Mesenchymal stem cell (in vitro differentiated cells and primary cell): ENCODE data around the gene IL1RAPL2.

ENCODE experiments used
- DNase-seq: peaks from one replicate; pipeline ENCODE4 v3.0.0-alpha.2; 2013
- H2AFZ ChIP-seq: one replicate; pipeline ENCODE4 v1.6.1; 2013; ENCODE audit warnings: low read depth, mild to moderate bottlenecking, control low read depth, inconsistent platforms, low read length, moderate library complexity
- H2AK5ac ChIP-seq: 2 replicates; pipeline ENCODE4 v1.6.1; 2013; ENCODE audit warnings: low read length, moderate library complexity, mild to moderate bottlenecking, inconsistent platforms; ENCODE audit not compliant: severe bottlenecking
- H2BK120ac ChIP-seq: one replicate; pipeline ENCODE4 v1.6.1; 2013; ENCODE audit warnings: low read depth, mild to moderate bottlenecking, inconsistent platforms, low read length, moderate library complexity
- H2BK12ac ChIP-seq, 2 experiments: one replicate each; pipeline ENCODE4 v1.6.1; 2013; ENCODE audit warnings: inconsistent platforms in 2 of 2, low read length in 2 of 2, mild to moderate bottlenecking in 2 of 2, moderate library complexity in 2 of 2, control low read depth in 1 of 2
- H2BK15ac ChIP-seq: one replicate; pipeline ENCODE4 v1.6.1; 2013; ENCODE audit warnings: mild to moderate bottlenecking, low read depth, inconsistent platforms; ENCODE audit not compliant: poor library complexity, severe bottlenecking
- H2BK5ac ChIP-seq: 2 replicates; pipeline ENCODE4 v1.6.1; 2013; ENCODE audit warnings: low read depth, mild to moderate bottlenecking, low read length, control low read depth, inconsistent platforms; ENCODE audit not compliant: poor library complexity, severe bottlenecking
- H3K14ac ChIP-seq, 2 experiments: one replicate each; pipeline ENCODE4 v1.6.1; 2013; ENCODE audit warnings: inconsistent platforms in 2 of 2, low read length in 2 of 2, control low read depth in 1 of 2, mild to moderate bottlenecking in 1 of 2, moderate library complexity in 1 of 2
- H3K18ac ChIP-seq, 2 experiments: one replicate each; pipeline ENCODE4 v1.6.1; 2013; ENCODE audit warnings: inconsistent platforms in 2 of 2, low read length in 2 of 2, control low read depth in 1 of 2, low read depth in 1 of 2, mild to moderate bottlenecking in 1 of 2
- H3K23ac ChIP-seq, 2 experiments: one replicate each; pipeline ENCODE4 v1.6.1; 2013; ENCODE audit warnings: inconsistent platforms in 2 of 2, low read length in 2 of 2, mild to moderate bottlenecking in 2 of 2, moderate library complexity in 2 of 2, control low read depth in 1 of 2
- H3K27ac ChIP-seq: 2 replicates; pipeline ENCODE4 v1.5.1; 2013; ENCODE audit warnings: mild to moderate bottlenecking, moderate library complexity, low read length, control low read depth, inconsistent platforms; ENCODE audit not compliant: poor library complexity, severe bottlenecking
- H3K27me3 ChIP-seq, 2 experiments: 2 replicates each; pipeline versions ENCODE4 v1.6.1 to v1.7.0; 2013; ENCODE audit warnings: low read length in 2 of 2, mild to moderate bottlenecking in 2 of 2, moderate library complexity in 2 of 2, control low read depth in 1 of 2, inconsistent platforms in 1 of 2; ENCODE audit not compliant: control insufficient read depth in 1 of 2, insufficient read depth in 1 of 2
- H3K36me3 ChIP-seq, 2 experiments: 2 replicates each; pipeline versions ENCODE4 v1.6.1 to v1.7.0; 2013; ENCODE audit warnings: low read length in 2 of 2, control low read depth in 1 of 2, inconsistent platforms in 1 of 2, low read depth in 1 of 2, mild to moderate bottlenecking in 1 of 2; ENCODE audit not compliant: insufficient read depth in 2 of 2, control insufficient read depth in 1 of 2
- H3K4ac ChIP-seq, 2 experiments: one replicate each; pipeline ENCODE4 v1.6.1; 2013; ENCODE audit warnings: inconsistent platforms in 2 of 2, low read length in 2 of 2, mild to moderate bottlenecking in 2 of 2, moderate library complexity in 2 of 2, control low read depth in 1 of 2, low read depth in 1 of 2
- H3K4me1 ChIP-seq: 2 replicates; pipeline ENCODE4 v1.6.1; 2013; ENCODE audit warnings: low read depth, low read length, control low read depth; ENCODE audit not compliant: control insufficient read depth, insufficient read depth
- H3K4me2 ChIP-seq: 2 replicates; pipeline ENCODE4 v1.6.1; 2013; ENCODE audit warnings: low read length, mild to moderate bottlenecking, inconsistent platforms; ENCODE audit not compliant: poor library complexity, severe bottlenecking
- H3K4me3 ChIP-seq, 2 experiments: 2 replicates each; pipeline versions ENCODE4 v1.5.1 to v1.7.0; 2013; ENCODE audit warnings: low read length in 2 of 2, mild to moderate bottlenecking in 2 of 2, control low read depth in 1 of 2, low read depth in 1 of 2; ENCODE audit not compliant: insufficient read depth in 1 of 2
- H3K79me1 ChIP-seq: replicated peaks from 2 replicates; pipeline ENCODE4 v1.6.1; 2013; ENCODE audit warnings: mild to moderate bottlenecking, control low read depth, low read length, inconsistent platforms; ENCODE audit not compliant: poor library complexity, severe bottlenecking
- H3K9ac ChIP-seq: 2 replicates; pipeline ENCODE4 v1.7.0; 2013; ENCODE audit warnings: mild to moderate bottlenecking, low read length, moderate library complexity
- H3K9me3 ChIP-seq: 2 replicates; pipeline ENCODE4 v1.7.0; 2013; ENCODE audit warnings: mild to moderate bottlenecking, low read length; ENCODE audit not compliant: control insufficient read depth
- H4K8ac ChIP-seq: one replicate; pipeline ENCODE4 v1.6.1; 2013; ENCODE audit warnings: inconsistent platforms, mild to moderate bottlenecking, low read length, moderate library complexity
- H4K91ac ChIP-seq: one replicate; pipeline ENCODE4 v1.6.1; 2013; ENCODE audit warnings: mild to moderate bottlenecking, low read length, inconsistent platforms
- WGBS: methylation state at CpG from one replicate; pipeline ENCODE4 v1.1.7; 2013; ENCODE audit warnings: mixed read lengths; 5-methylcytosine and 5-hydroxymethylcytosine counted together

IL1RAPL2 gene

DNA sequence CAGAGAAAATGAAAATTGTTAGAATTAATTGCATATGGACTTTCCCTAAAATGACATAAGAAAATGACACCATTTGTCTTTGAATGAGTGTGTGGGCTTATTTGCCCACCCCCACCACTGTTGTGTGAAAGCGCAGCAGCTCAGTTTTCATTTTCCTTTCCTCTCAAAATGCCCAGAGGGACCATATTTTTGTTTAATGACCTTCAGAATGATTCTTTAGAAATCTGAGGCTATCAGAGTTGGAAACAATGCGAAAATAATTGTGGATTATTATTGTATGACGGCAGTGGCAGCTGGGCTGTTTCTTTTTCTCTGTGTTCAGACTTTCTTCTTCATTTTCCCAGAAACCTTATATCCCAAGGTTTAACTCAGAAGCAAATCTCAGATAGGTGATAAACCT, 699.1 kb downstream of the IL1RAPL2 start:
- Histone ChIP-seq H3K27me3 (peaks cover 0 to 28% of the 10 kb centered on the region in 2 experiments), H4K8ac (no peak overlapping the region), H2BK5ac (no peak overlapping the region), H3K79me1 (no peaks in the 10 kb centered on the region), H4K91ac (no peak overlapping the region), H2AFZ (no peak overlapping the region), H2BK15ac (no peak overlapping the region), H3K23ac (no peak overlapping the region), H3K18ac (no peak overlapping the region), H3K36me3 (no peaks in the 10 kb centered on the region), H3K4me3 (no peak overlapping the region), H3K14ac (no peak overlapping the region), H3K9ac (no peak overlapping the region), H3K4ac (no peak overlapping the region), H3K4me1 (no peaks in the 10 kb centered on the region), H3K4me2 (no peak overlapping the region), H2AK5ac (no peak overlapping the region), H3K27ac (no peak overlapping the region), H2BK120ac (no peak overlapping the region), H2BK12ac (no peak overlapping the region), H3K9me3 (no peaks in the 10 kb centered on the region)
- no CpG with 5 or more reads among the region's 3 CpGs for WGBS
- no peak for DNase-seq

DNA sequence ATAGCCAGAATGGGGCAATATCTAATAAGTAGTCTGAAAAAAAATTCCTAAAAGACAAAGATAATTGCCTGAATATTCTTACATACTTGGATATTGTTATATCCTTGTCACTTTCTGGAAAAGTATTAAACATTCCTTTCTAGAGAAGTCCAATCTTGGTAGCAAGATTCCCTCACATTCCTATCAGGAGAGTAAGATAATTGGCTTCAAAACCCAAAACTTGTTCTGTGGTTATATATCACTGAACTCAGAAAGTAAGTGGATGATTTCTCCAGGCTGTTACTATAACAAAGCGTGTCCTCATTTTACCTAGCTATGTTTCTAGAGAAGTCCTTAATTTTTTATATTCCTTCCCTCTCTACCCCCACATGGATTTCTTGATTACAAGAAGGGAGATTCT, 700.5 kb downstream of the IL1RAPL2 start:
- no peaks in the 10 kb centered on the region for H3K4me1 ChIP-seq
- peaks cover 0 to 19% of the 10 kb centered on the region in 2 experiments for H3K27me3 ChIP-seq
- no peaks in the 10 kb centered on the region for H3K79me1 ChIP-seq
- no peak overlapping the region for H2BK15ac ChIP-seq
- no peak overlapping the region for H2AFZ ChIP-seq
- H3K9me3 ChIP-seq, result no peaks in the 10 kb centered on the region
- no peak overlapping the region for H2BK5ac ChIP-seq
- H2BK12ac ChIP-seq, result no peak overlapping the region
- H3K18ac ChIP-seq, result no peak overlapping the region
- no peak overlapping the region for H3K4ac ChIP-seq
- no peaks in the 10 kb centered on the region for H3K36me3 ChIP-seq
- H2AK5ac ChIP-seq, result no peak overlapping the region
- no peak overlapping the region for H4K91ac ChIP-seq
- no CpG with 5 or more reads among the region's 1 CpG for WGBS
- no peak for DNase-seq
- no peak overlapping the region for H3K9ac ChIP-seq
- H3K14ac ChIP-seq, result no peak overlapping the region
- no peak overlapping the region for H3K23ac ChIP-seq
- no peak overlapping the region for H3K4me3 ChIP-seq
- no peak overlapping the region for H4K8ac ChIP-seq
- no peak overlapping the region for H2BK120ac ChIP-seq
- H3K27ac ChIP-seq, result no peak overlapping the region
- no peak overlapping the region for H3K4me2 ChIP-seq

DNA sequence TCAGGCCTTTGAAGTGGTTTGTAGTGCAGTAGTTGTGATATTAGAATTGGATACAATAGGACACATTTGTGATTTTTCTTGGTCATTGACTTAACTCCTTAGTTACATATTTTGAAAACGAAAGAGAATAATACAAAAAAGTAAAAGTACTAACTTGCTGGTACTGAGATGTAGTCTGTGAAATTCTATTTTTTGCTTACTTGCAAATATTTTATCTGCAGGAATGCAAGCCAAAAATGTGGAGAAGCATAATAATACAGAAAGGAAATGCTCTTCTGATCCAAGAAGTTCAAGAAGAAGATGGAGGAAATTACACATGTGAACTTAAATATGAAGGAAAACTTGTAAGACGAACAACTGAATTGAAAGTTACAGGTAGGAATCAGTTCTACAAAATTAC, 701.2 kb downstream of the IL1RAPL2 start:
- Histone ChIP-seq H2BK5ac (no peak overlapping the region), H2BK12ac (no peak overlapping the region), H4K8ac (no peak overlapping the region), H3K4ac (no peak overlapping the region), H3K79me1 (no peaks in the 10 kb centered on the region), H3K27ac (no peak overlapping the region), H3K4me2 (no peak overlapping the region), H2BK15ac (no peak overlapping the region), H3K9ac (no peak overlapping the region), H3K27me3 (peaks cover 0 to 14% of the 10 kb centered on the region in 2 experiments), H3K23ac (no peak overlapping the region), H2AFZ (no peak overlapping the region), H3K4me1 (no peaks in the 10 kb centered on the region), H3K18ac (no peak overlapping the region), H2AK5ac (no peak overlapping the region), H3K9me3 (no peaks in the 10 kb centered on the region), H3K36me3 (no peaks in the 10 kb centered on the region), H3K4me3 (no peak overlapping the region), H4K91ac (no peak overlapping the region), H2BK120ac (no peak overlapping the region), H3K14ac (no peak overlapping the region)
- DNase-seq, result no peak
- 88% methylated on average over 1 of the region's 2 CpGs for WGBS

DNA sequence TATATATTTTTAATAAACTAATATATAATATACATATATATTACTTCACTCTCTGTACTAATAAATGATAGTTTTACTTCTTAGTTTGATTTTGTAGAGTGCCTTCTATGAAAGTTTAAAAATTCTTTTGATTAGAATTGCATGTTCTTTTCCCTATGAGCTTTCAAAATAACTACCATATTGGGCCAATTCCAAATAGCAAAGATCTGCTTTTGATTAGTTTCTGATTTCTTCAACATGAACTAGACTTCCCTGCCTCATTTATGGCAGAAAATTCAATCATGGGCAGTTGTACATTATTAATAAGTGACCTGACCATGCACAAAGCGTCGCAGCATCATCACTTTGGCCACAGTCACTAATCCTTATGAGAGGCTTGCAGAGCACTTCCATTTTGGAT, 703.4 kb downstream of the IL1RAPL2 start:
- no peaks in the 10 kb centered on the region for H3K4me1 ChIP-seq
- H2BK15ac ChIP-seq, result no peak overlapping the region
- H3K14ac ChIP-seq, result no peak overlapping the region
- no peak overlapping the region for H3K18ac ChIP-seq
- no peak overlapping the region for H3K27ac ChIP-seq
- H4K91ac ChIP-seq, result no peak overlapping the region
- H2AK5ac ChIP-seq, result no peak overlapping the region
- no peak overlapping the region for H2BK120ac ChIP-seq
- no peak overlapping the region for H2BK5ac ChIP-seq
- no peak overlapping the region for H3K4ac ChIP-seq
- H3K4me3 ChIP-seq, result no peak overlapping the region
- H4K8ac ChIP-seq, result no peak overlapping the region
- peaks cover 0 to 16% of the 10 kb centered on the region in 2 experiments for H3K27me3 ChIP-seq
- H2AFZ ChIP-seq, result no peak overlapping the region
- no peak overlapping the region for H3K9ac ChIP-seq
- no peak overlapping the region for H2BK12ac ChIP-seq
- H3K4me2 ChIP-seq, result no peak overlapping the region
- no peak overlapping the region for H3K23ac ChIP-seq
- H3K79me1 ChIP-seq, result no peaks in the 10 kb centered on the region
- H3K36me3 ChIP-seq, result no peaks in the 10 kb centered on the region
- DNase-seq, result no peak
- no peaks in the 10 kb centered on the region for H3K9me3 ChIP-seq
- WGBS, result 100% methylated on average over 2 of the region's 2 CpGs
